Upper lobe of left lung (tissue), 6 donors: ENCODE measurements around the gene ZC2HC1B. TPM values are rescaled to one million over a fixed set of nuclear protein-coding genes. Genes with fewer than 3 reads are reported as not detected.
A peak's percentile ranks its signal among the peaks of the same experiment; 100 is the strongest.

ENCODE experiments used
- ATAC-seq, 2 donors: fragments of 200-7000 bp; cut with Tn5 transposase; one replicate each; pipeline ENCODE4 v1.9.1; 2022; ENCODE audit warnings: mild to moderate bottlenecking in 2 of 2, moderate library complexity in 2 of 2; ENCODE audit not compliant: low FRiP score in 2 of 2
- DNase-seq, 2 donors: peaks; one replicate each; pipeline ENCODE4 v3.0.0-alpha.2; 2019 to 2020
- H3K27ac ChIP-seq, 4 donors: fragments of 200-600 bp; sonication (generic); one replicate each; pipeline ENCODE4 v1.5.1; 2016 to 2019
- H3K27me3 ChIP-seq, 4 donors: fragments of 200-600 bp; sonication (generic); one replicate each; pipeline ENCODE4 v1.5.1; 2017 to 2019
- H3K36me3 ChIP-seq, 4 donors: fragments of 200-600 bp; sonication (generic); one replicate each; pipeline ENCODE4 v1.5.1; 2016 to 2019
- H3K4me1 ChIP-seq, 4 donors: fragments of 200-600 bp; sonication (generic); one replicate each; pipeline ENCODE4 v1.5.1; 2018 to 2019
- H3K4me3 ChIP-seq, 4 donors: fragments of 200-600 bp; sonication (generic); one replicate each; pipeline ENCODE4 v1.5.1; 2017 to 2019; ENCODE audit warnings: mild to moderate bottlenecking in 2 of 4, moderate library complexity in 1 of 4
- H3K9me3 ChIP-seq, 4 donors: fragments of 200-600 bp; sonication (generic); one replicate each; pipeline ENCODE4 v1.5.1; 2018 to 2019
- CTCF ChIP-seq, 6 experiments: fragments of 450-650 bp in 4 of 6; fragments of 200-600 bp in 2 of 6; sonication (generic) in 2 of 6; IDR thresholded peaks; one replicate each; pipeline ENCODE4 v1.5.1; 2016 to 2019; ENCODE audit warnings: antibody characterized with exemption in 6 of 6
- EP300 ChIP-seq, 4 donors: sonication (generic); formaldehyde crosslinking; IDR thresholded peaks; one replicate each; pipeline ENCODE4 v1.5.1; 2017; ENCODE audit warnings: antibody characterized with exemption in 4 of 4, control low read depth in 2 of 4
- POLR2A ChIP-seq, 4 donors: fragments of 450-650 bp; IDR thresholded peaks; one replicate each; pipeline ENCODE4 v1.5.1; 2016 to 2017; ENCODE audit warnings: antibody characterized with exemption in 4 of 4, mild to moderate bottlenecking in 2 of 4
- POLR2AphosphoS5 ChIP-seq, 2 donors: sonication (generic); formaldehyde crosslinking; IDR thresholded peaks; one replicate each; pipeline ENCODE4 v1.5.1; 2017; ENCODE audit warnings: antibody characterized with exemption in 2 of 2
- WGBS, 2 donors: methylation state at CpG; one replicate each; pipeline ENCODE4 v1.1.5; 2017 to 2018; 5-methylcytosine and 5-hydroxymethylcytosine counted together
- total RNA-seq, 6 donors: library from RNA; depleted of rRNA in 4 of 6; stranded (reverse); fragments of >200 nt in 4 of 6; gene quantifications; one replicate each; pipeline versions ENCODE4 v1.1.0 to v1.2.1, GENCODE V29; 2016 to 2021
- donor health status: DM: no; HTN: no; CAD: no; lungs with moderate emphysema.
- donor health status: DM: no; HTN: yes; CAD: no; lungs with severe emphysema.

ZC2HC1B gene
- total RNA-seq, 6 donors from 2014 or later = not detected

DNA sequence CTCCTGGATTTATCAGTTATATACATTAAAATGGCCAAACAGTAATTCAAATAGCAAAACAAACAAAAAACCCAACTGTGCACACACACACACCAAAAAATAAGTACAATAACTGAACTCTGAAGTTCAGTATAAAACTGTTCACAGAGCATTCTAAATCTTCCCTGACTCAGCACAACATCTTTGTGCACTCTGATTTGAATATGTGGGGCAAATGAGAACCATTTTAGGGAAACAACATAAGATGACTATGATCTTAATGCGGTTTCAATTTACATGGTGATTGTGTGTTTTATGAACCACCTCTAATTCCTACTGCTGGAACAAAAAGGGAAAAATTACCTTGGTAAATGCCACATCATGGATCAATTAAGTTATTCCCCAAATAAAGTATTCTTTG is 102.0 kb downstream of the ZC2HC1B start:
- Histone ChIP-seq H3K4me3 (no peak overlapping the region), H3K36me3 (peaks cover 0 to 2% (median 0%) of the 10 kb centered on the region in 4 donors), H3K27ac (no peak overlapping the region), H3K4me1 (peaks cover 23 to 48% (median 30%) of the 10 kb centered on the region in 4 donors), H3K27me3 (no peaks in the 10 kb centered on the region), H3K9me3 (no peaks in the 10 kb centered on the region)
- DNase-seq (no peak), ATAC-seq (no peak)
- no peak for TF ChIP-seq POLR2A (IDR thresholded peaks at IDR 0.05)
- no peak for TF ChIP-seq EP300 (IDR thresholded peaks at IDR 0.05)
- TF ChIP-seq POLR2AphosphoS5 (IDR thresholded peaks at IDR 0.05) = no peak
- no peak for TF ChIP-seq CTCF (IDR thresholded peaks at IDR 0.05)
- WGBS, 2 donors = 70 to 78% methylated on average over 1 of the region's 1 CpG

- H3K27me3 ChIP-seq = no peaks in the 10 kb centered on the region
- H3K9me3 ChIP-seq = no peaks in the 10 kb centered on the region
- 58 to 70% methylated on average over 5 of the region's 5 CpGs for WGBS, 2 donors
- H3K4me1 ChIP-seq = peaks cover 17 to 46% (median 26%) of the 10 kb centered on the region in 4 donors
- ATAC-seq (no peak), DNase-seq (no peak)
- no peak overlapping the region for H3K4me3 ChIP-seq
- TF ChIP-seq EP300 (IDR thresholded peaks at IDR 0.05) (no peak), POLR2AphosphoS5 (IDR thresholded peaks at IDR 0.05) (no peak), POLR2A (IDR thresholded peaks at IDR 0.05) (no peak), CTCF (IDR thresholded peaks at IDR 0.05) (no peak)
- peaks cover 0 to 2% (median 0%) of the 10 kb centered on the region in 4 donors for H3K36me3 ChIP-seq
- no peak overlapping the region for H3K27ac ChIP-seq
Measured at GRCh38 chr6:143967706-143968376, 103.6 kb downstream of the ZC2HC1B start.

DNA sequence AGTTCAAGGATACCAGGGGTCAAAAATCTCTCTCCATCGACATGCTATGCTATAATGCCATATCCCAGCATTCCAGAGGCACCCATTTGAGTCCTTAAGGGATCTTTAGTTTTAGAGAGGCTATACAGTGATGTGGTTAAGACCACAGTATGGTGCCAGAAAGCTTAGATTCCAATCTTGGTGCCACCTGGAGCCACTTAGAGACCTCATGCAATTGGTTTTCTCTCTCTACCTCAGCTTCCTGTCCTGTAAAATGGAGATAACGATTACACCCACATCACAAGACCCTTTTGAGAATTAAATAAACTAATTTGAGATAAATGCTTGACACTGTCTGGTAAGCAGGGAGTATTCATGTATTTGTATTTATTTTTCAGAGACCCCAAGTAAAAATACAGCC is 104.8 kb downstream of the ZC2HC1B start:
- H3K36me3 ChIP-seq = peaks cover 0 to 2% (median 0%) of the 10 kb centered on the region in 4 donors
- H3K4me3 ChIP-seq = no peak overlapping the region
- peaks cover 14 to 38% (median 17%) of the 10 kb centered on the region in 4 donors for H3K4me1 ChIP-seq
- 70% methylated on average over 2 of the region's 2 CpGs for WGBS, 2 donors
- DNase-seq (no peak), ATAC-seq (no peak)
- H3K27ac ChIP-seq = no peak overlapping the region
- no peaks in the 10 kb centered on the region for H3K27me3 ChIP-seq
- no peaks in the 10 kb centered on the region for H3K9me3 ChIP-seq
- TF ChIP-seq POLR2A (IDR thresholded peaks at IDR 0.05) (no peak), CTCF (IDR thresholded peaks at IDR 0.05) (no peak), EP300 (IDR thresholded peaks at IDR 0.05) (no peak), POLR2AphosphoS5 (IDR thresholded peaks at IDR 0.05) (no peak)

GRCh38 chr6:143970456-143971218 is 106.4 kb downstream of the ZC2HC1B start:
- 47 to 50% methylated on average over 6 of the region's 6 CpGs for WGBS, 2 donors
- peak in 1 of 2 donors; percentile 81 for ATAC-seq

More at GRCh38 chr6:143970456-143971218, 106.4 kb downstream of the ZC2HC1B start:
- Histone ChIP-seq H3K9me3 (no peaks in the 10 kb centered on the region), H3K4me1 (peaks cover 1 to 30% (median 3%) of the 10 kb centered on the region in 4 donors), H3K36me3 (peaks cover 0 to 1% (median 0%) of the 10 kb centered on the region in 4 donors), H3K27ac (peak overlapping the region in 1 of 4 donors; percentile 4), H3K4me3 (no peak overlapping the region), H3K27me3 (no peaks in the 10 kb centered on the region)
- DNase-seq = no peak
- TF ChIP-seq CTCF (IDR thresholded peaks at IDR 0.05) (no peak), EP300 (IDR thresholded peaks at IDR 0.05) (no peak), POLR2AphosphoS5 (IDR thresholded peaks at IDR 0.05) (no peak), POLR2A (IDR thresholded peaks at IDR 0.05) (no peak)
